Small intestine (tissue), 7 donors: Measurements from ENCODE around the gene RPL7A. TPM values are rescaled to one million over a fixed set of nuclear protein-coding genes. Genes with fewer than 3 reads are reported as not detected.
"Not testable (repeated sequence)": the region's sequence is repeated elsewhere in the genome, so short reads cannot be mapped to it uniquely, and the experiment has no call there.

Experiments used
- DNase-seq, 2 donors: peaks; one replicate each; pipeline versions ENCODE4 v3.0.0 to v3.0.0-alpha.2; 2013
- FAIRE-seq: peaks from 2 replicates; lab custom pipeline; 2012; peaks lifted over from hg19 to GRCh38; lab: Jason Lieb, UNC
- H3K27ac ChIP-seq, 3 donors: one replicate each; pipeline ENCODE4 v1.5.1; 2013; ENCODE audit warnings: low read length in 2 of 3, mild to moderate bottlenecking in 2 of 3, control low read depth in 1 of 3, inconsistent platforms in 1 of 3, low read depth in 1 of 3, moderate library complexity in 1 of 3
- H3K27me3 ChIP-seq, 3 donors: one replicate each; pipeline ENCODE4 v1.6.1; 2013; ENCODE audit warnings: low read length in 3 of 3, inconsistent platforms in 1 of 3; ENCODE audit not compliant: control insufficient read depth in 3 of 3, insufficient read depth in 3 of 3
- H3K36me3 ChIP-seq, 3 donors: one replicate each; pipeline ENCODE4 v1.6.1; 2013; ENCODE audit warnings: low read length in 3 of 3, inconsistent platforms in 1 of 3, low read depth in 1 of 3, mild to moderate bottlenecking in 1 of 3, moderate library complexity in 1 of 3; ENCODE audit not compliant: control insufficient read depth in 3 of 3, insufficient read depth in 2 of 3
- H3K4me1 ChIP-seq, 3 donors: one replicate each; pipeline ENCODE4 v1.6.1; 2013; ENCODE audit warnings: low read length in 2 of 3, inconsistent platforms in 1 of 3, low read depth in 1 of 3, mild to moderate bottlenecking in 1 of 3, moderate library complexity in 1 of 3; ENCODE audit not compliant: control insufficient read depth in 3 of 3, insufficient read depth in 2 of 3
- H3K4me3 ChIP-seq, 3 donors: one replicate each; pipeline ENCODE4 v1.5.1; 2013; ENCODE audit warnings: low read length in 3 of 3, control low read depth in 1 of 3, inconsistent platforms in 1 of 3, low read depth in 1 of 3, mild to moderate bottlenecking in 1 of 3, moderate library complexity in 1 of 3
- H3K9me3 ChIP-seq, 2 donors: one replicate each; pipeline ENCODE4 v1.6.1; 2013; ENCODE audit warnings: low read depth in 1 of 2, low read length in 1 of 2; ENCODE audit not compliant: control insufficient read depth in 2 of 2, insufficient read depth in 1 of 2
- WGBS, 3 donors: extraction: QIAGEN DNeasy Blood & Tissue Kit; methylation state at CpG; one replicate each; pipeline ENCODE4 v1.1.7; 2013; 5-methylcytosine and 5-hydroxymethylcytosine counted together
- polyA plus RNA-seq, 4 donors: library from polyadenylated mRNA; stranded (reverse) in 3 of 4; unstranded in 1 of 4; fragments of 200-250 nt in 3 of 4; fragments of 120-200 nt in 1 of 4; gene quantifications; one replicate each; pipeline versions ENCODE4 v1.2.1 to v1.2.3, GENCODE V29; 2013
- donor health status: healthy with polysubstance abuse.
- donor health status: control.
- donor health status: control.
- donor health status: Bipolar disorder and iron deficiency.
- donor health status: healthy.

The RPL7A gene
- polyA plus RNA-seq, 4 donors, result 1,890 to 3,725 (median 2,971) TPM

DNA sequence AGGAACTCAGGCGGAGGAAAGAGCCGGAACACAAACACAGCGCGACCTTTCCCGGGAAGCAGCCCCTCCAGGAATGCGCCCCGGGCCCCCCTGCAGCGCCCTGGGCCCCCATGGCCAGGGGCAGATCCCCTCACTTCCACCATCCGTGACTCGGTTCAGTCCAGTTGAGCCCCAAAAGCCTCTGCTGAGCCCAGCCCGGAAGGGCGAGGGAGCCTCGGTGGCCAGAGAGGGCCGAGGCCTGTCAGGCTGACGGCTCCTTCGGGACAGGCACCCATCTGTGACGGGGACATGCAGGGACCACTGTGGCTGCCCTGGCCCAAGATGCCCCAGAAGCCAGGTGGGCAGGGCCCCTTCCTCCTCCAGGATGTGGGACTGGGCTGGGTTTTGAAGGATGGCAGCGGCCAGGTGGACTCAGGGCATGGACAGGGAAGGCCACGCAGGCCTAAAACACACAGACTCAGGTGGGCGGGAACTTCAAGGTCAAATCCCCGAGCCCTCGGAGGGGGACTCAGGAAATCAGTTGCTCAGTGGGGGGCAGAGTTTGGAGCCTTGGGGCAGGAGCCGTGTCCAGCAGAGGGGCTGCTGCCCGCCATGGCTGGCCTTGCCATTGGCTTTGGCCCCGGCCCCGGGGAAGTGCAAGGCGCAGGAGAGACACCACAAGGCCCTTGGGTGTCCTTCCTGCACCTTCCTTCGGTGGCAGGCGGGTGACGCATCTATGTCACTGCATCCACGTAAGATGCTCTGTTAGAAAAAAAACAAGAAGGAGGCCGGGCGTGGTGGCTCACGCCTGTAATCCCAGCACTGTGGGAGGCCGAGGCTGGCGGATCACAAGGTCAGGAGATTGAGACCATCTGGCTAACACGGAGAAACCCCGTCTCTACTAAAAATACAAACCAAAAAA is 43.3 kb upstream of the RPL7A start:
- DNase-seq (no peak), FAIRE-seq (no peak)
- Histone ChIP-seq H3K36me3 (no peaks in the 10 kb centered on the region), H3K27me3 (peaks cover 0 to 2% (median 2%) of the 10 kb centered on the region in 3 donors), H3K4me3 (no peak overlapping the region), H3K4me1 (no peaks in the 10 kb centered on the region), H3K27ac (no peak overlapping the region), H3K9me3 (no peaks in the 10 kb centered on the region)
- WGBS, 3 donors, result 88 to 89% (median 88%) methylated on average over 37 to 38 of the region's 38 CpGs

DNA sequence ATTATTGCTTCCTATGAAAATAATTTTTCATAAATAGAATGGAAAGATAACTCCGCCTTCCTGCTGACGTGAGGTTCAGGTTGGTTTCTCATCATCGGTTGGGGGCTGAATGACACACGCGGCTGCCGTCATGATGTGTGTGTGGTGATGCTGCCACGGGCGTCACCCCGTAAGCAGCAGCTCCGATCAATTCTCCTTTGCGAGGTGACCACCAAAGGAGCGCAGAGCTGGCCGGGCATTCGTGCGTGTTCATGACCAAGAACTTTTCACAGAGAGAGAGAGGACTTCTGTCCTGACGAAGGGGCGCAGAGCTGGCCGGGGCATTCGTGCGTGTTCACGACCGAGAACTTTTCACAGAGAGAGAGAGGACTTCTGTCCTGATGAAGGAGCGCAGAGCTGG is 42.3 kb upstream of the RPL7A start:
- no peak for DNase-seq
- Histone ChIP-seq H3K27me3 (peaks cover 0 to 2% (median 2%) of the 10 kb centered on the region in 3 donors), H3K4me3 (no peak overlapping the region), H3K36me3 (no peaks in the 10 kb centered on the region), H3K9me3 (no peaks in the 10 kb centered on the region), H3K4me1 (no peaks in the 10 kb centered on the region), H3K27ac (no peak overlapping the region)
- FAIRE-seq, result no peak
- WGBS, 3 donors, result 77 to 90% (median 86%) methylated on average over 22 to 23 of the region's 23 CpGs

DNA sequence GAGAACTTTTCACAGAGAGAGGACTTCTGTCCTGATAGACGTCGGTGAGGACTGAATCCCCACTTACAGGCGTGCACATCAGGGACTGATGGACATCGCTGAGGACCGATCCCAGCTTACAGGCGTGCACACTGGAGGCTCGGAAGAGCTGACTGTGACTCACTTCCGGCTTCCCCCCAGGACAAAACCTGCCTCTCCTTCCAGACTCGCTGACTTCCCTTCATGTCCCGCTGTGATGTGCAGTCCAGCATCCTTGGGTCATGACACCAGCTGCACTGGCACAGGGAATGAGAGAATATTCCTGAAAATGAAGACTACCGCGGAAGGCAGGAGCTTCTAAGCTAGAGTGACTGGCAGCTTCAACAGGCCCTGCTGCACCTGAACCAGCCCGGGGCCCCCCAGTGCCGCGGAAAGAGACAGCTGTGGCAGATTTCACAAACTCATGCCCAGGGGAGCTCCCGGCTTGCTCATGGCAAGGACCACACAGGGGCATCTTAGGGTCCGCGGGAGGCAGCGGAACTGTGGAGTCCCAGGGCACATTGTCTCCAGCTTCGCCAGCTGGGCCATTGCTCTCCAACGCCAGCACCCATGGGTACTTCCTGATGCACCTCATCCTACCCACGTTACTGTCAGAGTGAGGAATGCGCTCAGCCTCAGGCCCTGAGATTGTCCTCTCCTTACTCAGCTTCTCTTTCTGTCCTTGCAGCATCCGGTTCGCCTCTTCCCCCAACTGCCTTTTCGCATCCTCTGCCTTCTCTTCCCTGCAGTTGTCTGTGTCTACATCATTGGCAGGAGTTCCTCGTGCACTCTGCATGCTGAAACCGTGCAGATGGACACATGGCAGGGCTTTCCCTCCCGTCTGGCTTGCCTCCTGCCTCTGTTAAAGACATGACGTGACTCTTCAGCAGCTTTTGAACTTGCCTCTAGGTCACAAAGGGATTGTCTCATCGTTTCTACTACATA is 41.5 kb upstream of the RPL7A start:
- FAIRE-seq, result no peak
- H3K9me3 ChIP-seq, result no peaks in the 10 kb centered on the region
- 76 to 82% (median 79%) methylated on average over 30 to 31 of the region's 31 CpGs for WGBS, 3 donors

DNA sequence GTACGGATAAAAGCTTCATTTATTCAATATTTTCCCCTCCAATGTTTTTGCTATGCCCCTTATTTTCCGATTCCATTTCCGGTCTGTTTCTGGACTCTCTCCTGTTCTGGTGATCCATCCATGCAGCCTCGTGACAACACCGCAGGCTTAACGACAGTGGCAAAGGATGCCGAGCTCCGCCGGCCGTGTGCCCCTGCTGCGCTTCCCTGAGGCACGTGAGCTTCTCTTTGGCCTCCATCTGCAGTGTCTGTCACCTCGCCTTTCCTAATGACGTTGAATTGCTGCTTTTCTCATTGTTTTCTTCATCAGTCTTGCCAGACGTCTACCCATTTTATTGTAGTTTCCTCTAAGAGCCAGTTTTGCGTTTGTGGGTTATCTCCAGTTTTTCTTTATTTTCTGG is 40.7 kb upstream of the RPL7A start:
- DNase-seq (no peak), FAIRE-seq (no peak)
- H3K4me1 ChIP-seq, result no peaks in the 10 kb centered on the region
- peaks cover 0 to 2% (median 0%) of the 10 kb centered on the region in 3 donors for H3K27me3 ChIP-seq
- H3K36me3 ChIP-seq, result no peaks in the 10 kb centered on the region
- 75 to 83% (median 79%) methylated on average over 16 of the region's 16 CpGs for WGBS, 3 donors
- H3K9me3 ChIP-seq, result no peaks in the 10 kb centered on the region
- H3K4me3 ChIP-seq, result no peak overlapping the region
- no peak overlapping the region for H3K27ac ChIP-seq

More for the DNA sequence above, 41.5 kb upstream of the RPL7A start:
- H3K27me3 ChIP-seq, result peaks cover 0 to 2% (median under 1%) of the 10 kb centered on the region in 3 donors
- no peaks in the 10 kb centered on the region for H3K36me3 ChIP-seq
- H3K27ac ChIP-seq, result no peak overlapping the region
- no peaks in the 10 kb centered on the region for H3K4me1 ChIP-seq
- H3K4me3 ChIP-seq, result no peak overlapping the region
- DNase-seq, result no peak

DNA sequence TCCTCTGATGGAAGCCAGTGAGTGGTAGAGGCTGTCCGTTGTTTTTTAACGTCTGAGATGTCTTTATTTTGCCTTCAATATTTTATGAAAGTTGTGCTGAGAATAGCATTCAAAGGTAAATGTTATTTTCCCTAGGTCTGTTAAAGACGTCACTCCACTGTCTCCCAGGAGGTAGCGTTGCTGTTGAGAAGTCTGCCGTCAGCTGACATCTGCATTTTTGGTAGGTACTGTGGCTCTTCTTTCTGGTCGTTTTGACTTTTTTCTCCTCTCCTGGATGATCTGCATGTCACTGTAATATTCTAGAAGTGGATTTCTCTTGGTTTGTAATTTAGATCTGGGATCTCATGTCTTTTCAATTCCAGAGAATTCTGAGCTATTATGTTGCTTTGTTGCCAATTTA is 38.4 kb upstream of the RPL7A start:
- H3K4me3 ChIP-seq, result no peak overlapping the region
- H3K4me1 ChIP-seq, result no peaks in the 10 kb centered on the region
- H3K36me3 ChIP-seq, result no peaks in the 10 kb centered on the region
- no peak for DNase-seq
- peaks cover 0 to 2% (median 0%) of the 10 kb centered on the region in 3 donors for H3K27me3 ChIP-seq
- H3K9me3 ChIP-seq, result no peaks in the 10 kb centered on the region
- FAIRE-seq, result no peak
- WGBS, 3 donors, result 82 to 89% (median 85%) methylated on average over 6 of the region's 6 CpGs
- H3K27ac ChIP-seq, result no peak overlapping the region

DNA sequence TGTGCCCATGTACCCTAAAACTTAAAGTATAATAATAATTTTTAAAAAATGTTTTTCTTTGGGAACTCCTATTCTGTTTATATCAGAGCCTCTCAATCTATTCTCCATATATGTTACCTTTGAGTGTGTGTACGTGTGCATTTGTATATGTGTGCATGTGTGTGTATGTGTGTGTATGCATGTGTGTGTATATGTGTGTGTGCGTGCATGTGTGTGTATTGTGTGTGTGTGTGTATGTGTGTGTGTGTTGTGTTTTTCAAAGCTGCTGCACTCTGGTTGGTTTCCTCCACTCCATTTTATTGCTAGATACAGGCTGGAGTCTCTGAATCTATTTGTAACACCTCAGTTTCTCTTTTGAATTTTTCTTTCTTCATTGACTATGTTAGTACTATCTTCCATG is 32.0 kb upstream of the RPL7A start:
- no peaks in the 10 kb centered on the region for H3K27me3 ChIP-seq
- H3K9me3 ChIP-seq, result no peaks in the 10 kb centered on the region
- no peaks in the 10 kb centered on the region for H3K36me3 ChIP-seq
- WGBS, 3 donors, result 77 to 85% (median 81%) methylated on average over 2 of the region's 2 CpGs
- H3K4me1 ChIP-seq, result no peaks in the 10 kb centered on the region
- FAIRE-seq (no peak), DNase-seq (no peak)
- H3K4me3 ChIP-seq, result no peak overlapping the region
- no peak overlapping the region for H3K27ac ChIP-seq

DNA sequence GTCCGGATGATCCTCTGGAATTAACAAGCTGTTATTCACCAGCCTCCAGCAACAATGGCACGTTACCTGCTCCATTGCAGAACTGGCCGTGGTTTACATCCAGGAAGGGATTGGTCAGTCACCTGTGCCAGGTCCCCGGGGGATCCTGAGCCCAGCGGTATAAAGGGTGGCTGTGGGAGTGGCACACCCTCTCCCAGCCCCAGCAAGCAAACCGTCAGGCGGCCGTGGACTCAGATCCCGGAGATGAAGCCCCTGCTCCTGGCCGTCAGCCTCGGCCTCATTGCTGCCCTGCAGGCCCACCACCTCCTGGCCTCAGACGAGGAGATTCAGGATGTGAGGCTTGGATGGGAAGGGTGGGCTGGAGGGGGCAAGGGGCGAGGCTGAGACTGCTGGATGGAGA is 30.5 kb upstream of the RPL7A start:
- not testable (repeated sequence) for H3K9me3 ChIP-seq, H3K27ac ChIP-seq, H3K36me3 ChIP-seq, H3K4me1 ChIP-seq, H3K4me3 ChIP-seq, DNase-seq, FAIRE-seq, H3K27me3 ChIP-seq
- 76 to 82% (median 81%) methylated on average over 12 to 13 of the region's 13 CpGs for whole genome bisulfite sequencing, 3 donors

DNA sequence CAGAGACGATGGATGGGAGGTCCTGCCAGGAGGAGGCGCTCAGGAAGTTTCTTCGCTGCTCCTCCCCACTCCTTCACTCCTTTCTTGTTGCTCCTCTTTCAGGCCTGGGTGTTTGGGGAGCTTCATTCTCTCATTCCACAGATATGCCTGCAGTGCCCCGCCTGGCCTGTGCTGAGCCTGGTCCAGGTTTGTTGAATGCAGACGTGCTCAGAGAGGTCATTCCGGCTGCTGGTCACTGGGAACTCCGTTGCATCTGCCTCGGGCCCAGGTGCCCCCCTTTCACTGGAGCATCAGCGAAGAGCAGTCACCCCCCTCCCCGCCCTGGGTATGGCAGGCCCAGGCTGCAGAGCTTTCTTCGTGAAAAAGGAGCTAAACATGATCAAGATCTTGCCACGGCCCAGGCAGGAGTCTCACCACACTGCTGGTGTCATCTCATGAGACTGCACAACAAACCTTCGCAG is 27.6 kb upstream of the RPL7A start:
- Histone ChIP-seq H3K9me3 (peaks cover 0 to 11% of the 10 kb centered on the region in 2 donors), H3K27me3 (no peaks in the 10 kb centered on the region), H3K4me3 (no peak overlapping the region), H3K36me3 (no peaks in the 10 kb centered on the region), H3K27ac (no peak overlapping the region), H3K4me1 (no peaks in the 10 kb centered on the region)
- FAIRE-seq (no peak), DNase-seq (no peak)
- WGBS, 3 donors, result 81 to 87% (median 85%) methylated on average over 13 of the region's 13 CpGs
